Sigmoid colon (tissue), 4 donors: ENCODE measurements around the gene OPCML.

ENCODE experiments used
- EP300 ChIP-seq, 4 donors: sonication (generic); formaldehyde crosslinking; IDR thresholded peaks; one replicate each; pipeline ENCODE4 v1.6.1; 2017; ENCODE audit warnings: antibody characterized with exemption in 4 of 4
- POLR2A ChIP-seq, 2 donors: fragments of 450-650 bp; IDR thresholded peaks; one replicate each; pipeline ENCODE4 v1.6.1; 2016; ENCODE audit warnings: antibody characterized with exemption in 2 of 2, mild to moderate bottlenecking in 2 of 2, moderate library complexity in 2 of 2
- POLR2AphosphoS5 ChIP-seq, 4 donors: sonication (generic); formaldehyde crosslinking; IDR thresholded peaks; one replicate each; pipeline ENCODE4 v1.6.1; 2017; ENCODE audit warnings: antibody characterized with exemption in 4 of 4
- TF ChIP-seq, protein P1 (sequence below), 4 experiments: fragments of 450-650 bp in 3 of 4; fragments of 200-600 bp in 1 of 4; IDR thresholded peaks; one replicate each; pipeline ENCODE4 v1.5.1; 2016 to 2019; ENCODE audit warnings: antibody characterized with exemption in 4 of 4, mild to moderate bottlenecking in 3 of 4, moderate library complexity in 2 of 4

DNA sequence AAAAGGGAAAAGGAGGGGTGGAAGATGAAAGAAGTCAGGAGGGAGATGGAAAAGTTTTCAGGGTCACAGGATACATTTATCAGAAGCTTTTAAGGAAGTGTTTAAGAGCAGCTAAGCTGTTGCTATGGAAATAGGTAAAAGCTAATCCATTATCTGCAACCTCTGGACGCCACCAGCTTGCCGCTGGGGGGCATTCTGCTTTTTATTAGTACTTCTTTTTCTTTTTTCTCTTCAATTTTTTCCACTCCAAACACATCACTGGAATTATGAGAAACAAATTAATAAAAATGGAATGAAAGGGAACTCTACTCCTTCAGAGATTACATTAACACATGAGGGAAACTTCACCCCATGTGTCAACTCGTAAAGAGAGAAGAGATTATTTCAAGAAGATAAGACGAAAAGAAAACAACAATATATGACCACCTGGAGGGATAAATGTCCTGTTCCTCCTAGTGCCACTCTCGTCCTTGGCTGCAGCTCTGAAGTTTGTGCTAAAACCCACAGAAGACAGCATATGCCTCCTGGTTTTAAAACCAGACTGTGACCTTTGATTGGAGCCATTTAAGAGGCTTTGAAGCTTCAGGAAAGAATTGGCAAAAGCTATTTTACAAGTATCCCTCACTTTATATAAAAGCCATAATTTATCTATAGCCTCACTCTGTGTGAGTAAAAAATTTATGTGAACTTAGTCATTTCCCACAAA lies 972.8 kb downstream of the OPCML start:
- TF ChIP-seq, protein P1, sequence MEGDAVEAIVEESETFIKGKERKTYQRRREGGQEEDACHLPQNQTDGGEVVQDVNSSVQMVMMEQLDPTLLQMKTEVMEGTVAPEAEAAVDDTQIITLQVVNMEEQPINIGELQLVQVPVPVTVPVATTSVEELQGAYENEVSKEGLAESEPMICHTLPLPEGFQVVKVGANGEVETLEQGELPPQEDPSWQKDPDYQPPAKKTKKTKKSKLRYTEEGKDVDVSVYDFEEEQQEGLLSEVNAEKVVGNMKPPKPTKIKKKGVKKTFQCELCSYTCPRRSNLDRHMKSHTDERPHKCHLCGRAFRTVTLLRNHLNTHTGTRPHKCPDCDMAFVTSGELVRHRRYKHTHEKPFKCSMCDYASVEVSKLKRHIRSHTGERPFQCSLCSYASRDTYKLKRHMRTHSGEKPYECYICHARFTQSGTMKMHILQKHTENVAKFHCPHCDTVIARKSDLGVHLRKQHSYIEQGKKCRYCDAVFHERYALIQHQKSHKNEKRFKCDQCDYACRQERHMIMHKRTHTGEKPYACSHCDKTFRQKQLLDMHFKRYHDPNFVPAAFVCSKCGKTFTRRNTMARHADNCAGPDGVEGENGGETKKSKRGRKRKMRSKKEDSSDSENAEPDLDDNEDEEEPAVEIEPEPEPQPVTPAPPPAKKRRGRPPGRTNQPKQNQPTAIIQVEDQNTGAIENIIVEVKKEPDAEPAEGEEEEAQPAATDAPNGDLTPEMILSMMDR (IDR thresholded peaks at IDR 0.05), result no peak
- no peak for TF ChIP-seq POLR2AphosphoS5 (IDR thresholded peaks at IDR 0.05)
- TF ChIP-seq EP300 (IDR thresholded peaks at IDR 0.05), result no peak
- no peak for TF ChIP-seq POLR2A (IDR thresholded peaks at IDR 0.05)
